Fibroblast of lung (primary cell): ENCODE data around the gene ARMH4. TPM values are rescaled to one million over a fixed set of nuclear protein-coding genes. Genes with fewer than 3 reads are reported as not detected.

Experiments used
- DNase-seq, 2 donors: peaks; one replicate each; pipeline versions ENCODE4 v3.0.0 to v3.0.0-alpha.2; 2010; ENCODE audit warnings: low read depth in 2 of 2
- H2AFZ ChIP-seq: 2 replicates; pipeline ENCODE4 v1.5.1; 2012; ENCODE audit warnings: low read length, control low read depth, inconsistent platforms
- H3K27ac ChIP-seq: 2 replicates; pipeline ENCODE4 v1.5.1; 2011; ENCODE audit warnings: low read length, control low read depth; ENCODE audit not compliant: insufficient read depth
- H3K27me3 ChIP-seq: 2 replicates; pipeline ENCODE4 v1.5.1; 2011; ENCODE audit warnings: mild to moderate bottlenecking, low read length; ENCODE audit not compliant: control insufficient read depth, insufficient read depth
- H3K36me3 ChIP-seq: 2 replicates; pipeline ENCODE4 v1.5.1; 2011; ENCODE audit warnings: low read length; ENCODE audit not compliant: control insufficient read depth, insufficient read depth
- H3K4me1 ChIP-seq: 2 replicates; pipeline ENCODE4 v1.5.1; 2011; ENCODE audit warnings: low read length; ENCODE audit not compliant: control insufficient read depth, insufficient read depth; ENCODE audit errors: extremely low read depth
- H3K4me2 ChIP-seq: 2 replicates; pipeline ENCODE4 v1.5.1; 2011; ENCODE audit warnings: low read length, control low read depth; ENCODE audit not compliant: insufficient read depth; ENCODE audit errors: extremely low read depth
- H3K4me3 ChIP-seq, 4 experiments: fragments of 200-600 bp in 1 of 4; sonication (generic) in 1 of 4; replicated peaks in 1 of 4; 2 replicates each; pipeline ENCODE4 v1.5.1; 2011 to 2016; ENCODE audit warnings: low read length in 4 of 4, low read depth in 3 of 4, mild to moderate bottlenecking in 3 of 4, control low read depth in 2 of 4, inconsistent platforms in 1 of 4, mixed read lengths in 1 of 4; ENCODE audit not compliant: insufficient read depth in 1 of 4; ENCODE audit errors: control extremely low read depth in 1 of 4
- H3K79me2 ChIP-seq: 2 replicates; pipeline ENCODE4 v1.5.1; 2012; ENCODE audit warnings: mild to moderate bottlenecking, low read length, inconsistent platforms; ENCODE audit not compliant: control insufficient read depth, insufficient read depth
- H3K9ac ChIP-seq: 2 replicates; pipeline ENCODE4 v1.5.1; 2011; ENCODE audit warnings: mild to moderate bottlenecking, low read length, control low read depth; ENCODE audit not compliant: insufficient read depth
- H3K9me3 ChIP-seq: 2 replicates; pipeline ENCODE4 v1.5.1; 2012; ENCODE audit warnings: low read depth, low read length; ENCODE audit not compliant: control insufficient read depth, insufficient read depth
- H4K20me1 ChIP-seq: 2 replicates; pipeline ENCODE4 v1.5.1; 2011; ENCODE audit warnings: low read length; ENCODE audit not compliant: control insufficient read depth, insufficient read depth; ENCODE audit errors: extremely low read depth
- EZH2 ChIP-seq: IDR thresholded peaks from 2 replicates; pipeline ENCODE4 v1.5.1; 2012; ENCODE audit warnings: low read length, control low read depth, mild to moderate bottlenecking; ENCODE audit errors: missing control alignments
- polyA plus RNA-seq, 2 donors: library from polyadenylated mRNA; depleted of rRNA in 1 of 2; stranded (reverse) in 1 of 2; unstranded in 1 of 2; fragments of >200 nt; gene quantifications; 2 replicates each; pipeline ENCODE4 v1.2.1, GENCODE V29; 2011 to 2012; ENCODE audit warnings: missing spikeins in 1 of 2
- total RNA-seq: library from RNA; depleted of rRNA; stranded (reverse); fragments of >200 nt; gene quantifications from 2 replicates; pipeline ENCODE4 v1.2.1, GENCODE V29; 2014
- TF ChIP-seq, protein P1 (sequence below), 2 donors: IDR thresholded peaks in 1 of 2; conservative IDR thresholded peaks in 1 of 2; 1 replicate in 1 of 2; 2 replicates in 1 of 2; pipeline ENCODE4 v1.5.1; 2011 to 2012; ENCODE audit warnings: low read length in 2 of 2, control low read depth in 1 of 2, inconsistent platforms in 1 of 2, low read depth in 1 of 2, mild to moderate bottlenecking in 1 of 2

The ARMH4 gene
- total and polyA plus RNA-seq, 2 donors (not counting 1 experiment from before 2014, with no cell fraction given), result 6.3 to 6.8 TPM

GRCh38 chr14:57976701-57977100 is 175.3 kb downstream of the ARMH4 start:
- Histone ChIP-seq H2AFZ (no peak overlapping the region), H4K20me1 (no peaks in the 10 kb centered on the region), H3K4me2 (no peak overlapping the region), H3K4me3 (no peak overlapping the region), H3K9ac (no peak overlapping the region), H3K36me3 (no peaks in the 10 kb centered on the region), H3K27ac (no peak overlapping the region), H3K9me3 (no peaks in the 10 kb centered on the region), H3K27me3 (no peaks in the 10 kb centered on the region), H3K79me2 (no peaks in the 10 kb centered on the region), H3K4me1 (no peaks in the 10 kb centered on the region)
- DNase-seq, result no peak
- TF ChIP-seq, protein P1, sequence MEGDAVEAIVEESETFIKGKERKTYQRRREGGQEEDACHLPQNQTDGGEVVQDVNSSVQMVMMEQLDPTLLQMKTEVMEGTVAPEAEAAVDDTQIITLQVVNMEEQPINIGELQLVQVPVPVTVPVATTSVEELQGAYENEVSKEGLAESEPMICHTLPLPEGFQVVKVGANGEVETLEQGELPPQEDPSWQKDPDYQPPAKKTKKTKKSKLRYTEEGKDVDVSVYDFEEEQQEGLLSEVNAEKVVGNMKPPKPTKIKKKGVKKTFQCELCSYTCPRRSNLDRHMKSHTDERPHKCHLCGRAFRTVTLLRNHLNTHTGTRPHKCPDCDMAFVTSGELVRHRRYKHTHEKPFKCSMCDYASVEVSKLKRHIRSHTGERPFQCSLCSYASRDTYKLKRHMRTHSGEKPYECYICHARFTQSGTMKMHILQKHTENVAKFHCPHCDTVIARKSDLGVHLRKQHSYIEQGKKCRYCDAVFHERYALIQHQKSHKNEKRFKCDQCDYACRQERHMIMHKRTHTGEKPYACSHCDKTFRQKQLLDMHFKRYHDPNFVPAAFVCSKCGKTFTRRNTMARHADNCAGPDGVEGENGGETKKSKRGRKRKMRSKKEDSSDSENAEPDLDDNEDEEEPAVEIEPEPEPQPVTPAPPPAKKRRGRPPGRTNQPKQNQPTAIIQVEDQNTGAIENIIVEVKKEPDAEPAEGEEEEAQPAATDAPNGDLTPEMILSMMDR (conservative IDR thresholded peaks at IDR 0.05 in 1 of 2, IDR thresholded peaks at IDR 0.05 in 1 of 2; ENCODE audit: low read depth in 1 of 2, low read length in 2 of 2), result no peak
- no peak for TF ChIP-seq EZH2

DNA sequence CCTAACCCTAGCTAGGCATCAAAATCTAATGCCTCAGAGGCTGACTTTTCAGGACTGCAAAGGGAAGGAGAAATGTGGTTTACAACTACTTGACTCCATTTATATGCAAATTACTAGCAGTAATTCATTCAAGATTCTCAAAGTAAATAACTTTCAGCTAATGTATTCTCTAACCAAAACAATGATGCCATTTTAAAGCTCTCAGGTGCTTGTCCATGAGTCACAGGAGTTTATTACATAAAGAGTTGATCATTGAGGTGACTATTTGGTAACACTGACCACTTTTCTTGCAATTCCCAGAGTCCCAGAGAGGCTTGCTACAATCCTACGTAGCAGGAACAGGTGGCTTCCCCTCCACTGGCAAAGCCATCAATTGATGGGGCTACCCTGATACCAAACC is 177.1 kb downstream of the ARMH4 start:
- Histone ChIP-seq H3K79me2 (no peaks in the 10 kb centered on the region), H4K20me1 (no peaks in the 10 kb centered on the region), H3K4me3 (no peak overlapping the region), H3K27ac (no peak overlapping the region), H3K9ac (no peak overlapping the region), H3K9me3 (no peaks in the 10 kb centered on the region), H3K27me3 (no peaks in the 10 kb centered on the region), H3K36me3 (no peaks in the 10 kb centered on the region), H3K4me2 (no peak overlapping the region), H2AFZ (no peak overlapping the region), H3K4me1 (no peaks in the 10 kb centered on the region)
- TF ChIP-seq EZH2, result no peak
- TF ChIP-seq, protein P1 (conservative IDR thresholded peaks at IDR 0.05 in 1 of 2, IDR thresholded peaks at IDR 0.05 in 1 of 2; ENCODE audit: low read depth in 1 of 2, low read length in 2 of 2), result no peak
- DNase-seq, result no peak

DNA sequence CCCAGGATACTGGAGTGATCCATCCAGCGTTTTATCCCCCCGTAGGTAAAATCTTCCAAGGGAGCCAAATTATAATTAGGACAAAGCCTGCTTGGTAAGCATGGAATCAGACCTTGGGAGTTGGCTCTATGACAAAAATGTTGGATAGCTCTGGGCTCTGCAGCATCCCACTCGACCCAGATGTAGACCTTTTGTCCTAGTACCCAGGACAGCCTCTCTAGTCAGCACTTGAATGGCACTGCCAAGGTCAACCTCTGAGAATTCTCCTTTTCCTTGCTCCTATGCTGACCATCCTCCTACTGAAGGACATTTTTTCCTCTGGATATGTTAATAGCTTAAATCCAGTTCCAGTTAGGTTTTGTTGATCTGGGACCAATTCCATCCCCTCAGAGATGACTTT is 181.4 kb downstream of the ARMH4 start:
- H2AFZ ChIP-seq, result no peak overlapping the region
- no peaks in the 10 kb centered on the region for H4K20me1 ChIP-seq
- H3K4me3 ChIP-seq, result no peak overlapping the region
- no peaks in the 10 kb centered on the region for H3K36me3 ChIP-seq
- TF ChIP-seq EZH2, result no peak
- TF ChIP-seq, protein P1 (conservative IDR thresholded peaks at IDR 0.05 in 1 of 2, IDR thresholded peaks at IDR 0.05 in 1 of 2; ENCODE audit: low read depth in 1 of 2, low read length in 2 of 2), result no peak
- no peak for DNase-seq
- no peaks in the 10 kb centered on the region for H3K9me3 ChIP-seq
- no peaks in the 10 kb centered on the region for H3K79me2 ChIP-seq
- no peaks in the 10 kb centered on the region for H3K27me3 ChIP-seq
- H3K9ac ChIP-seq, result no peak overlapping the region
- no peaks in the 10 kb centered on the region for H3K4me1 ChIP-seq
- H3K27ac ChIP-seq, result no peak overlapping the region
- no peak overlapping the region for H3K4me2 ChIP-seq
